SK-N-SH treated with all-trans-retinoic acid at 6 μM for 48 hours (cell line): ENCODE data around the gene FABP3.

Experiments
- ATAC-seq: fragments of 200-7000 bp; cut with Tn5 transposase; 3 replicates; pipeline ENCODE4 v1.9.1; 2020; ENCODE audit warnings: mild to moderate bottlenecking, moderate library complexity
- ARNTL ChIP-seq: fragments of 450-650 bp; formaldehyde crosslinking; IDR thresholded peaks from 2 replicates; pipeline ENCODE4 v1.5.0; 2020; ENCODE audit warnings: low read depth, mild to moderate bottlenecking, moderate library complexity, borderline replicate concordance
- BACH2 ChIP-seq: fragments of 250-450 bp; sonication (Bioruptor Pico); IDR thresholded peaks from 2 replicates; pipeline ENCODE4 v1.9.0; 2021; ENCODE audit warnings: mild to moderate bottlenecking, borderline replicate concordance
- CSDC2 ChIP-seq: fragments of 250-450 bp; sonication (Bioruptor Pico); IDR thresholded peaks from 2 replicates; pipeline ENCODE4 v1.5.0; 2020; ENCODE audit warnings: mild to moderate bottlenecking, moderate library complexity
- CSRNP3 ChIP-seq: fragments of 250-450 bp; sonication (Bioruptor Pico); IDR thresholded peaks from 2 replicates; pipeline ENCODE4 v1.5.1; 2021; ENCODE audit warnings: mild to moderate bottlenecking, moderate library complexity
- ESRRG ChIP-seq: fragments of 250-450 bp; sonication (Bioruptor Pico); IDR thresholded peaks from 2 replicates; pipeline ENCODE4 v1.6.1; 2021; ENCODE audit warnings: mild to moderate bottlenecking
- GLIS3 ChIP-seq: fragments of 250-450 bp; sonication (Bioruptor Pico); IDR thresholded peaks from 2 replicates; pipeline ENCODE4 v1.5.0; 2020; ENCODE audit warnings: mild to moderate bottlenecking, moderate library complexity
- ISL1 ChIP-seq: fragments of 250-450 bp; sonication (Bioruptor Pico); IDR thresholded peaks from 2 replicates; pipeline ENCODE4 v2.1.2; 2022; ENCODE audit warnings: mild to moderate bottlenecking, moderate library complexity
- OSR1 ChIP-seq: fragments of 250-450 bp; sonication (Bioruptor Pico); IDR thresholded peaks from 2 replicates; pipeline ENCODE4 v1.8.0; 2022; ENCODE audit warnings: moderate library complexity, mild to moderate bottlenecking, inconsistent platforms
- PATZ1 ChIP-seq: fragments of 250-450 bp; sonication (Bioruptor Pico); IDR thresholded peaks from 2 replicates; pipeline ENCODE4 v1.8.0; 2020; ENCODE audit warnings: mild to moderate bottlenecking, moderate library complexity, borderline replicate concordance
- PPARA ChIP-seq: fragments of 250-450 bp; sonication (Bioruptor Pico); IDR thresholded peaks from 2 replicates; pipeline ENCODE4 v1.5.0; 2020; ENCODE audit warnings: mild to moderate bottlenecking, borderline replicate concordance
- RARB ChIP-seq: fragments of 250-450 bp; sonication (Bioruptor Pico); IDR thresholded peaks from 2 replicates; pipeline ENCODE4 v1.8.0; 2021; ENCODE audit warnings: mild to moderate bottlenecking, moderate library complexity
- TCF4 ChIP-seq: fragments of 250-450 bp; sonication (Bioruptor Pico); IDR thresholded peaks from 2 replicates; pipeline ENCODE4 v1.8.0; 2021; ENCODE audit warnings: mild to moderate bottlenecking, moderate library complexity, borderline replicate concordance
- TOX ChIP-seq: fragments of 250-450 bp; sonication (Bioruptor Pico); IDR thresholded peaks from 2 replicates; pipeline ENCODE4 v1.8.0; 2021; ENCODE audit warnings: mild to moderate bottlenecking, moderate library complexity, borderline replicate concordance
- TSHZ2 ChIP-seq: fragments of 250-450 bp; sonication (Bioruptor Pico); IDR thresholded peaks from 2 replicates; pipeline ENCODE4 v1.5.0; 2020; ENCODE audit warnings: mild to moderate bottlenecking, moderate library complexity
- ZC3H10 ChIP-seq: fragments of 250-450 bp; sonication (Bioruptor Pico); IDR thresholded peaks from 2 replicates; pipeline ENCODE4 v1.5.1; 2021; ENCODE audit warnings: mild to moderate bottlenecking, moderate library complexity
- ZFP3 ChIP-seq: fragments of 250-450 bp; sonication (Bioruptor Pico); IDR thresholded peaks from 2 replicates; pipeline ENCODE4 v1.5.0; 2020; ENCODE audit warnings: mild to moderate bottlenecking, moderate library complexity
- ZFP30 ChIP-seq: fragments of 450-650 bp; formaldehyde crosslinking; IDR thresholded peaks from 2 replicates; pipeline ENCODE4 v1.5.0; 2022; ENCODE audit warnings: mild to moderate bottlenecking, moderate library complexity
- ZNF565 ChIP-seq: fragments of 450-650 bp; formaldehyde crosslinking; conservative IDR thresholded peaks from 2 replicates; pipeline ENCODE4 v1.5.0; 2020; ENCODE audit warnings: low read depth, mild to moderate bottlenecking, moderate library complexity
- ZNF70 ChIP-seq: fragments of 450-650 bp; formaldehyde crosslinking; IDR thresholded peaks from 2 replicates; pipeline ENCODE4 v1.5.0; 2020; ENCODE audit warnings: mild to moderate bottlenecking, moderate library complexity
- ZNF8 ChIP-seq: fragments of 450-650 bp; formaldehyde crosslinking; IDR thresholded peaks from 2 replicates; pipeline ENCODE4 v1.5.0; 2020; ENCODE audit warnings: mild to moderate bottlenecking, moderate library complexity

Gene FABP3

GRCh38 chr1:31374511-31375196 is 1.8 kb upstream of the FABP3 start (continued):
- TF ChIP-seq PATZ1, result no peak
- no peak for TF ChIP-seq ISL1 (CRISPR knock-in tag)
- no peak for TF ChIP-seq GLIS3 (CRISPR knock-in tag)
- TF ChIP-seq ZC3H10 (CRISPR knock-in tag), result no peak
- no peak for TF ChIP-seq RARB (CRISPR knock-in tag)
- no peak for TF ChIP-seq ZNF70 (CRISPR knock-in tag)
- TF ChIP-seq BACH2, result no peak
- TF ChIP-seq ZFP3 (CRISPR knock-in tag), result no peak
- TF ChIP-seq PPARA (CRISPR knock-in tag), result no peak
- no peak for TF ChIP-seq ZNF565
- TF ChIP-seq ESRRG (CRISPR knock-in tag), result no peak

DNA sequence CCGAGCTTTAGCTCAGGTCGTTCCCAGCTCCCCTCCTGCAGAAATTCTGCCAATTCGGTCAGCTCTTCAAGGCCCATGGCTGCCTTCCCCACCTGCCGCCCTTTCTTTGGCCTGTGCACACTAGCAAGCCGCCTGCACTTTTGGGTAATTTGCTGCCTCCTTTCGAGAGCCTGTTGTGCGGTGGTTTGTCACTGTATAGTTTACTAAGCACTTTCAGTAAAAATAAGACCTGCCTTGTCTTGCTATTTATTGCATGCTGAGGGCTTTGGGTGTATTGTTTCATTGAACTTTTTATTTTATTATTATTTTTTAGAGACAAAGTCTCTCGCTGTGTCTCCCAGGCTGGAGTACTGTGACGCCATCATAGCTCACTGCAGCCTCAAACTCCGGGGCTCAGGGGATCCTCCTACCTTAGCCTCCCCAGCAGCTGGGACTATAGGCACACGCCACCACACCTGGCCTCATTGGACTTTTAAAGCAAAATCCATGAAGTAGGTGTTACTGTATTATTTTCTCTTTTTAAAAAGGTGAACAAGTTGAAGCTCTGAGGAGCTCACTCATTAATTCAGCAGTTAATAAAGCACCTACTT is 1.1 kb upstream of the FABP3 start:
- no peak for ATAC-seq
- TF ChIP-seq ESRRG (CRISPR knock-in tag) (no peak), ZNF70 (CRISPR knock-in tag) (no peak), CSDC2 (CRISPR knock-in tag) (no peak), OSR1 (no peak), BACH2 (no peak), TCF4 (CRISPR knock-in tag) (no peak), PPARA (CRISPR knock-in tag) (no peak), TSHZ2 (CRISPR knock-in tag) (no peak), TOX (no peak), ZFP30 (CRISPR knock-in tag) (no peak), ARNTL (CRISPR knock-in tag) (no peak), RARB (CRISPR knock-in tag) (no peak), ZNF565 (no peak), ZNF8 (no peak), PATZ1 (no peak), GLIS3 (CRISPR knock-in tag) (no peak)

GRCh38 chr1:31372751-31373055 is 173 bp downstream of the FABP3 start:
- no peak for ATAC-seq
- no peak for TF ChIP-seq ZC3H10 (CRISPR knock-in tag)
- TF ChIP-seq ISL1 (CRISPR knock-in tag), result no peak
- no peak for TF ChIP-seq CSDC2 (CRISPR knock-in tag)
- TF ChIP-seq ZNF565, result no peak
- no peak for TF ChIP-seq TSHZ2 (CRISPR knock-in tag)
- TF ChIP-seq PATZ1, result no peak
- TF ChIP-seq TCF4 (CRISPR knock-in tag), result no peak
- TF ChIP-seq CSRNP3 (CRISPR knock-in tag), result no peak
- TF ChIP-seq ESRRG (CRISPR knock-in tag), result no peak
- TF ChIP-seq RARB (CRISPR knock-in tag), result no peak
- TF ChIP-seq GLIS3 (CRISPR knock-in tag), result no peak
- no peak for TF ChIP-seq PPARA (CRISPR knock-in tag)
- TF ChIP-seq, all 23 proteins: peak for 0
